NCI-H1417 (cell line): ENCODE measurements around the gene ANTKMT.
"Not testable (repeated sequence)": the region's sequence is repeated elsewhere in the genome, so short reads cannot be mapped to it uniquely, and the experiment has no call there.

ENCODE experiments used
- DNase-seq, 3 experiments: peaks; one replicate each; lab custom pipeline; 2025; lab: John Stamatoyannopoulos, UW

ANTKMT gene

DNA sequence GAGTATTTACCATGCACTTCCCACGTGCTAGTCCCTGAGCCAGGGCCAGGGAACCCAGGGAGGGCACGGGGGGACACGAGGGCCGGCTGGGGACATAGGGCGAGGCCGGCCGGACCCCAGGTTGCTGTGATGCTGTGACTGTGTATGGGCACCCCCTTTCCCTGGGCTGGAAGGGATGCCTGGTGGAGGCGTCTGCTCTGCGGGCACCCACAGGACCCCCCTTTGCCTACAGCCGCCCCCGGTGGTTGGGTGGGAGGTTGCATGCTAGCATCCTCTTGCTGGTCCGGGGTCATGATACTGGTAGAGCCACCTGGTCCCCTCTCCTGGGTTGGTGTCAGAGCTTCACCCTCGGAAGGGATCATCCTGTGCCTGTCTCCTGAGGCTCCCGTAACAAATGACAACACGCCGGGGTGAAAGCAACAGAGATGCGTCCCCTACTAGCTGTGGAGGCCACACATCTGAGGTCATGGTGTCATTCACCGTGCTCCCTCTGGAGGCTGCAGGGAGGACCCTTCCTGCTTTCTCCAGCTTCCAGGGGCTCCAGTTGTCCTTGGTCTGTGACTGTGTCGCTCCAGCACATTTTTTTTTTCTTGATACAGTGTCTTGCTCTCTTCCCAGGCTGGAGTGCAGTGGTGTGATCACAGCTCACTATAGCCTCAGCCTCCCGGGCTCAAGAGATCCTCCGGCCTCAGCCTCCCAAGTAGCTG lies 23.0 kb downstream of the ANTKMT start:
- DNase-seq = no peak

DNA sequence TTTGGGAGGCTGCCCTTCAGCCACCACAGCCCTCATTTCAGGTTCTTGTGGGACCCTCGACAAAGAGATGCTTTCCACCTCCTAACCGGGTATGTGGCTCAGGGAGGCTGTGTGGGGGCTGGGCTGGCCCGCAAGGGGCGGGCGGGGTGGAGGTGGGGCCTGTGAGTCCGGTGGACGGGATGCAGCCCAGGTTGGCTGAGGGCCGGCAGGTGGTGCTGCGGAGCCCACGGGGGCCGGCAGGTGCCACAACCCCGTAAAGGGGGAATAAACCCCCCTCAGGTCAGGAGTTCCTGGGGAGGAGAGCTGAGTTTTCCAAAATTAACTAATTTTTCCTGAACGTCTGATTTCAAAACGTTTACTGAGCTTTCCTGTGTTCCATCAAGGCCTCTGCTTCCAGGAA lies 24.8 kb downstream of the ANTKMT start:
- DNase-seq = no peak

DNA sequence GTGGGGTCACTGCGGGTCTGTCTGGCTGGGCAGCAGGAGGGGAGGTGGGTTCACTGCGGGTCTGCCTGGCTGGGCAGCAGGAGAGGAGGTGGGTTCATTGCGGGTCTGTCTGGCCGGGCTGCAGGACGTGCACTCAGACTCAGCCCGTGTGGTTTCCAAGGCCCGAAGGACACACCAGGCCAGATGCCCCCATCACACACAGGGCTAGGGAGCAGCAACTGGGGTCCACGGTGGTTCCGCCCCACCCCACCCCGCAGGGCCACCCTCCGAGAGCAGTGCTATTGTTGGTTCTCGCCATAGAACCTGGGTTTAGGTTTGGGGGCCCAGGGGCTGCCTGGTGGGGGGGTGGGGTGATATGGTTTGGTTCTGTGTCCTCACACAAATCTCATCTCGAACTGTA lies 25.7 kb downstream of the ANTKMT start:
- no peak for DNase-seq

DNA sequence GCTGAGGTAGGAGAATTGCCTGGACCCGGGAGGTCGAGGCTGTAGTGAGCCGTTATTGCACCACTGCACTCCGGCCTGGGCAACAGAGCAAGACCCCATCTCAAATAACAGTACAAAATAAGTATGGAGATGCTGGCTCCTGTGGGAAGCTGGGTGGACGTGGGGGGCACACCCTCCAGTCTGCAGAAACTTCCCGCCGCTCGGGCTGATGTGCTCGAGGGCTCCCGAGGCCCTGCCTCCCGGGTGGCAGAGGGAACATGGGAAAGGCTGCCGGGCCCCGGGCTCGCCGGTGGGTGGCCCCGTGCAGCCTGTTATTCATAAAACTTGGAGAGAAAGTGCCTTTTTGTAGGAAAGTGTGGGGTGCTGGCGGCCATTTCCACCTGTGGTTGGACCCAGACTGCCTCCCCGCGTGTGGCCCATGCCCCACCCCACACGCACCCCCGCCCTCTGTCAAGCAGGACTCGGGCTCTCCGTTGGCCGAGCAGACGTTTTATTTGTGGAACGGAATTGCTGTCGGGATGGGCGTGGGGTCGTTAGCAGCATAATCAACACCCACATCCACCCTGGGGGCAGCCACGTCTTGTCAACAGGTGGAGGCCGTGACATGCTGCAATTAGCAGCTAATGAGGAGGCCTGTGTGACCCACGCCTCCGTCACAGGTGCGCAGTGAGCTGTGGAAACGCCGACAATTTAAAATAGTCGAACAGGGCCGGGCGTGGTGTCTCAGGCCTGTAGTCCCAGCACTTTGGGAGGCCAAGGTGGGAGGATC lies 27.2 kb downstream of the ANTKMT start:
- no peak for DNase-seq

DNA sequence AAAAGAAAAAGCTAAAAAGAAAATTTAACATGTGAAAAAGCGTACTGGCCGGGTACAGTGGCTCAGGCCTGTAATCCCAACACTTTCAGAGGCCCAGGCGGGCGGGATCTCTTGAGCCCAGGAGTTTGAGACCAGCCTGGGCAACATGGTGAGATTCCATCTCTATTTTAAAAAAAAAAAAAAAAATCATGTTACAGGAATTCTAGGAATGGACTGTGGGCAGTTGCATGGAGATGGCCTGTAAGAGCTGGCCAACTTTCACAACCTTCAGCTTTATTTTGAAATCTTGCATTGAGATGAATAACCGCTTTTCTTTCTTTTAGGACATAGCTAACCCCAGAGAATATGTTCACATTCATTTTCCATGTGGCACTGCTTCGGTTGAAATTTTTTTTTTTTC lies 28.1 kb downstream of the ANTKMT start:
- DNase-seq = no peak

DNA sequence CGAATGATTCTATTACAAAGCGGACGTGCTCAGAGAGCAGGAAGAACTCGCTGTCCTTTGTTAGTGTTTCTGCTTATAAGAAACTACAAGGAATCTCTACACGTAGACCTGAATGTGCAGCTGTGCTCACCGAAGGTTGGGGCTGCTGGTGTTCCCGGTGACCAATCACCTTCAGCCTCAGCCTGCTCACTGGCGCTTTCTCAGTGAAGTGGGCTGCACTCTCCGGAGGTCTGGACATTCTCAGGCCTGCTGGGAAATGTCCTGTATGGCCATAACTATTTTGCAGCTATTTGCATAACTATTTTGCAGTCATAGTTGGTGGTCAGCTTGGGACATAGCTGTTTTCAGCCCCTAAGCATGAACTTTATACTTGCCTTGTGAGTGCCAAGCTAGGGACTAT lies 29.5 kb downstream of the ANTKMT start:
- no peak for DNase-seq

DNA sequence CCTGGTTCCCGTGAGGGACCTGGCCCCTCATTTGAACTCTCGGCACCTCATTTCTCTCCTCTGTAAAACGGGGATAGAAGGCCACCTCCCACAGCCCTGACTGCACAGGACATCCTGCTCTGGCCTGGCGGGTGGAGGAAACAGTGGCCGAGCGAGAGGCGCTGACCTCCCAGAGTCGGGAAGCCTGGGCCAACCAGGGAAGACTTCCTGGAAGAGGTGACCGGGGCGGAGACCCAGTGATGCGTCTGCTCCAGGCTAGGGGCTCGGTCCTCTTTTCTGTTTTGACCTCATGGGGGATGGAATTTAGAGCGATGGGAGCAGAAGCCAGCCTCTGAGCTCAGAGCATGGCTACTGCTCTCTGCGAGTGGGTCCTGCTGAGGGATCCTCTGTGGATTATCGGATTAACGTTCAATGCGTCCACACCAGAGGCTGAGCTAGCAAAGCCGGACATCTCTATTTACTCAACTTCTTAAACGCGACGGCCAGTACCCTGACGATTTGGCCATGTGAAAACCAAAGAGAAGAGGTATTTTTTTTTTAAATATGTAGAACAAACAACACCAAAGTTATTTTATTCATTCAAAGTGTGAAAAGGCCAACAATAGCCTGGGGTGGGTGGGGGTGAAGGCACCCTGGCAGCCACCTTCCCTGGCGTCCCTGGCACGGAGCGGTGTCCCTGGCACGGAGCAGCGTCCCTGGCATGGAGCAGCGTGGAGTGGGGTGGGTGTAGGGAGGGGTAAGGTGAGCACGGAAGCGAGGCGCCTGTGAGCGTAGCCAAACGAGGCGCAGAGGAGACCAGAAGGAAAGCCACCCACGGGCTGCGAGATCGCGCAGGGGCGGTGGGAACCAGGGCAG lies 30.4 kb downstream of the ANTKMT start:
- no peak for DNase-seq

DNA sequence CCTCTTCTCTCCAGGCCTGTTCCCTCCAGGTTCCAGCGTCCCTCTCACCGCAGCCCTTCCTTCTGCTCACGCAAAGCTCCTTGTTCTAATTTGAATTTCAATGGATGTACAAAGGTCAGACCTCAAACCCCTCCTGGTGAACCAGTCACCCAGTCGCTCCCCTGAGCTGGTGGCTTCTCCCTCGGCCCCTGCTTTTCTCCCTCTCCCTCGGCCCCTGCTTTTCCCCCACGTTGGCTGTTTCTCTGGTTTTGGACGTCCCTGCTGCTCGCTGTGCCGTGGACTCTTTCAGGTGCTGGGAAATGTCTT lies 31.0 kb downstream of the ANTKMT start:
- DNase-seq = no peak

DNA sequence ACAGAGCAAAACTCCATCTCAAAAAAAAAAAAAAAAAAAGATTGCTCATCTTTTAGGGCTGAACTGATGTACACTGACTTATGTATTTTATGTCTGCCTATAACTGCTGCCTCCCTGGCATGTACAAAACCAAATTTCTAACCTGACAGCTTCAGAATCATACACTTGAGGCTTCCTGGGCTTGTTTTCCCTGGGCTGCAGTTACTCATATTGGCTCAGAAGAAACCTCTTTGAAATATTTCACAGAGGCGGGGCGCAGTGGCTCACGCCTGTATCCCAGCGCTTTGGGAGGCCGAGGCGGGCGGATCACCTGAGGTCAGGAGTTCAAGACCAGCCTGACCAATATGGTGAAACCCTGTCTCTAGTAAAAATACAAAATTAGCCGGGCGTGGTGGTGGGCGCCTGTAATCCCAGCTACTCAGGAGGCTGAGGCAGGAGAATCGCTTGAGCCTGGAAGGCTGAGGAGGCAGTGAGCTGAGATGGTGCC lies 33.2 kb downstream of the ANTKMT start:
- DNase-seq = not testable (repeated sequence)

DNA sequence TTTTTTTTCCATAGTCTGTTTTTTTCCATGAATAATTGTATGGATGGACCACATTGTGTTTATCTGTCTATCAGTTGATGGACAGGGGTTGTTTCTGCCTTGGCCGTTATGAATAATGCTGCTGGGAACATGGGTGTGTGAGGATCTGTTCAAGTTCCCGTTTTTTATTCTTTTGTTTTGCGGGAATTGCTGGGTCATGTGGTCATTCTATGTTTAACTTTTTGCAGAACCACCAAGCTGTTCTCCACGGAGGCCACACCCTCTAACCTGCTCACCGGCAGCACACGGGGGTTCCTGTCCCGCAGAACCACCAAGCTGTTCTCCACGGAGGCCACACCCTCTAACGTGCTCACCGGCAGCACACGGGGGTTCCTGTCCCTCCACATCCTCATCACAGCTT lies 33.7 kb downstream of the ANTKMT start:
- no peak for DNase-seq

DNA sequence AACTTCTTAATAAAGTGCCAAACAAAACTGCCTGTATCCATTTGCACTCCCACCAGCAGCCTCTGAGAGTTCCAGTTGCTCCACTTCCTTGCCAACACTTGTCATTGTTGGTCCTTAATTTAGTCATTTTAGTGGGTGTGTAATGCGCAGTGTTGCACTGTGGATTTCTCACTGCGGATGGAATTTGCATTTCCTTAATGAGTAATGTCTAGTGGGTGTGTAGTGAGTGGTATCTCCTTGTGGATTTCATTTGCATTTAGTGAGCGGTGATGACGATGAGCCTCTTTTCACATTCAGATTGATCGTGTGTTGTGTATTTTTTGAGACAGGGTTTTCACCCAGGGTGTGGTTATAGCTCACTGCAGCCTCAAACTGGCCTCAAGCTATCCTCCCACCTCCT lies 35.5 kb downstream of the ANTKMT start:
- no peak for DNase-seq

DNA sequence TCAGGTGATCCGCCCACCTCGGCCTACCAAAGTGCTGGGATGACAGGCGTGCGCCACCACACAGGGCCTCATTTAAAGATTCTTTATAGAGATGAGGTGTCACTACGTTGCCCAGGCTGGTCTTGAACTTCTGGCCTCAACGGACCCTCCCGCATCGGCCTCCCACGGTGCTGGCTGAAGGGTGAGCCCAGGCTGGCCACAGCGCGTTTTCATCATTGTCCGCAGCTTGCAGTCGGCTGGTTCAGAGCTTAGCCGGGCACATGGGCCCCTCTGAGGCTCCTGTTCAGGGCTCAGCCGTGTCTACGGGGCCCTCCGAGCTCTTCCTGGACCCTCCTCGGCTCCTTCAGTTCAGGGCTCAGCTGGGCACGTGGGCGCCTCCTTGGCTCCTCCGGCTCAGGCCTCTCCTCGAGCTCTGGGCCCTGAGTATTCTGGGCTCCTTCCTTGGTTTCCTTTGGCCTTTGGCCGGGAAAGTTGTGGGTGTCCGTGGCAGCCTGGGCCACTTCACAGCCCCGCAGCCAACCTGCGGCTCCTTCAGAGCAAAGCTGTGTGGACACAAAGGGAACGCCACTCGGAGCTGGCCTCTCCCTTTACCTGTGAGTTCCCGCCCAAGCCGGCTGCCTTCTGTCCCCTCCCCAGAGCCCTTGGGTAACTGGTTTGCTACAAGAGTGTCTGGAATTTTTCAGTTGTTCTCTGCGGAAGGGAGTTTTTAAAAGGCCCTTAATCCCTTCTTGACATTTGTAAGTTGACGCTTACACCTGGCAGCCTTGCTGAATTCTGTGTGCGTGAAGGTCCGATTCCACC lies 38.4 kb downstream of the ANTKMT start:
- no peak for DNase-seq

DNA sequence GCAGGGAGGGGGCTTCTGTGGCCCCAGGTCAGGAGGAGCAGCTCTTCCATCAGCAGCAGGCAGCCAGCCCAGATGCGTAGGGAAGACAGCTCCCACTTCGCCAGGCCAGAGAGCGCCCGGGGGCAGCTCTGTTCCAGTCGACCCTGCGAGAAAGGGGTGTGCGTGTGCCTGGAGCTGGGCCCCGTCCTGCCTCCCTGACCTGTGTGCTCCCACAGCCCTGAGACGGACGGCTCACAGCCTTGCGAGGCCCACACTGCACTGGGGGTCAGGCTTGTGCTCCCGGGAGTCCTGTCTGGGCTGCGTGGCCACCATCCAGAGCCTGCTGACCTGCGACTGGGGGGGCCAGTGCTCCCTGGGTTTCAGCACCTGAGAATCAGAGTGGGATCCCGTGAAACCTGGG lies 39.1 kb downstream of the ANTKMT start:
- DNase-seq = no peak

DNA sequence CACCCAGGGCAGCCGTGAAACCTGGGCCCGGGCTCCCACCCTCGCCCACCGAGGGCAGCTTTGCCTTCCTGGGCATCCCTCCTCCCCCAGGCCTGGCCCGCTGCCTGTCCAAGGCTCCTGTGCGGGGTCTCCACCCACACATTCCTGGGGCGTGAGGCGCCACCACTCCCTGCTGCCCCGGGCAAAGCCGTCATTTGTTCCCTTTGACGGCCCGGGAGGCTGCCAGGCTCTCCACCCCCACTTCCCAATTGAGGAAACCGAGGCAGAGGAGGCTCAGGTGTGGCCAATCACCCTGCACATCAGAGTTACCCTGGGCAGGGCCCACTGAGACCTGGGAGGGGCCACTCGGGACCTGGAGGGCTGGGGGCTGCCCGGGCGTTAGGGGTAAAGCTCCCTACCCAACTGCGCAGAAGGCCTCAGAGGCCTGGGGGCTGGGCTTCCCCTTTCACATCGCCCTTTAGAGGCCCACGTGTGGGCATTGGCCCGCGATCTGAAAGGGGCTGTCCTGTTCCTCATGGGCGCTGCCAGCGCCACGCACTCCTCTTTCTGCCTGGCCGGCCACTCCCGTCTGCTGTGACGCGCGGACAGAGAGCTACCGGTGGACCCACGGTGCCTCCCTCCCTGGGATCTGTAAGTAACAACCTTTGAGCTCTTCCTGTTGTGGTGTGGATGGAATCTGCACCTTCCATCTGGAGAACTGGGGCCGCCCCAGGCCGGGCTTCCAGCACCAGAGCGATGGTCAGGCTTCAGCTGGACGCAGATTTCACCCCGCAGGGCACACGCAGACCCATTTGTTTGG lies 39.8 kb downstream of the ANTKMT start, which contains the start of gene MSLN:
TSS of gene MSLN (plus strand) at position 190 of the 799 bp plus-strand sequence. CDS start 1,947 bp downstream, outside the sequence.
- DNase-seq = no peak

DNA sequence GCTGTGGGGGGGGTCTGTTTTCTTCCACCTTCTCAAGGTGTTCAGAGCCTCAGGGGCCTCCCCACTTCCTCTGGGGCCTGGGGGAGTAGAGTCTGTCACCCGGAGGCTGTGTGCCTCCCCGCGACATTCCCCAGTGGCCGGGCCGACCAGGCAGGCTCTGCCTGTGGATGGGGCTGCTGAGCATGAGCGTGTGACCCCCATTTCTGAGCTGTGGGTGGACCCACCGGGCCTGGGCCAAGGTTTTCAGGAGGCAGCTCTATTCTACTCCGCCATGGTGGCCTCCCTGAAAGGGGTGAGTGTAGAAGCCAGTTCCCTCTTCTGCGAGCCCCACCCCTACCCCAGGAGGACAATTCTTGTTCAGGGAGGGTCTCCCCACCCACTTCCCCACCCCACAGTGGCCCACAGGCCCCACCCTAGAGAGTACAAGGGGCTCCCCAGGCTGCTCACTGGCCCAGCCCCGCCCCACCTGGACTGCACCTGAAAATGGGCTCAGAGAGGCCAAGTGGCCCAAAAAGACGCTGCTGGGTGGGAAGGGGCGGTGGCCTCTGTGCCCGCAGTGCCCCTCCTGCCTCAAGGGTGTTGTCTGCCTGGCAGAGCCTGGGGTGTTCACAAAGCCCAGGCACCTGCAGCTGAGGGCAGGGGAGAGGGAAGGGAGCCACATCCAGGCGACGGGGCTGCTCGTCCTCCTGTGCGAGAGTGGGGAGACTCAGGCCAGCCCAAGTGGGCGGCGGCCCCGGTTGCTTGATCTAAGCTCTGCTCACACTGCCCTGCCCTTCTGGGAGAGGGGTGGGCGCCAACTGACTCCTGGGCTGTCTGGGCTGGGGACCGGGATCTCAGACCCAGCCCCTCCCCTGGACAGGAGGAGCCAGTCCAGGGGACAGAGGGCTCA lies 40.9 kb downstream of the ANTKMT start:
- DNase-seq = no peak

DNA sequence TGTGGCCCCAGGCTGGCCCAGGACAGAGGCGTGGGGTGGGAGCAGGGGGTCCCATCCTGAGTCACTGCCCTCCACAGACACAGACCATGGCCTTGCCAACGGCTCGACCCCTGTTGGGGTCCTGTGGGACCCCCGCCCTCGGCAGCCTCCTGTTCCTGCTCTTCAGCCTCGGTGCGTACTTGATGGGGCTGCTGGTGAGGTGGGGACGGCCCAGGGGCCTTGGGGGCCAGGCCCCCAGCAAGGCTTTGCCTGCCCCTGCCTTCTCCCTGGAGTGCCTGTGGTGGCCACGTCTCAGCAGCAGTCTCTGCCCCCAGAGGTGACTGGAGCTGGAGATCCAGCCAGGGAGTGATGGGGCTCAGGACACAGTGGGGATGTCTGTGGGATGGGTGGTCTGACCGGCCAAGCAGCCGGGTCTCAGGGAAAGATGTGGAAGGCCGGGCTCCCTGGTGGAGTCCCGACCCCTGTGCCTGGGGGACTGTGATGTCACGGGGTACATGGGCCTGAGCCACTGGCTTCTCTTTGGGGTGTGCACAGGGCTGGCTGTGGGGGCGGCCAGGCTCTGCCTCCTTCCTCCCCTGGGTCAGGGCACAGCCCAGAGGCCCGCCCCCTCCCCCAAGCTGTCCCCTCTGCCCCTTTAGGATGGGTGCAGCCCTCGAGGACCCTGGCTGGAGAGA lies 41.8 kb downstream of the ANTKMT start:
- no peak for DNase-seq

DNA sequence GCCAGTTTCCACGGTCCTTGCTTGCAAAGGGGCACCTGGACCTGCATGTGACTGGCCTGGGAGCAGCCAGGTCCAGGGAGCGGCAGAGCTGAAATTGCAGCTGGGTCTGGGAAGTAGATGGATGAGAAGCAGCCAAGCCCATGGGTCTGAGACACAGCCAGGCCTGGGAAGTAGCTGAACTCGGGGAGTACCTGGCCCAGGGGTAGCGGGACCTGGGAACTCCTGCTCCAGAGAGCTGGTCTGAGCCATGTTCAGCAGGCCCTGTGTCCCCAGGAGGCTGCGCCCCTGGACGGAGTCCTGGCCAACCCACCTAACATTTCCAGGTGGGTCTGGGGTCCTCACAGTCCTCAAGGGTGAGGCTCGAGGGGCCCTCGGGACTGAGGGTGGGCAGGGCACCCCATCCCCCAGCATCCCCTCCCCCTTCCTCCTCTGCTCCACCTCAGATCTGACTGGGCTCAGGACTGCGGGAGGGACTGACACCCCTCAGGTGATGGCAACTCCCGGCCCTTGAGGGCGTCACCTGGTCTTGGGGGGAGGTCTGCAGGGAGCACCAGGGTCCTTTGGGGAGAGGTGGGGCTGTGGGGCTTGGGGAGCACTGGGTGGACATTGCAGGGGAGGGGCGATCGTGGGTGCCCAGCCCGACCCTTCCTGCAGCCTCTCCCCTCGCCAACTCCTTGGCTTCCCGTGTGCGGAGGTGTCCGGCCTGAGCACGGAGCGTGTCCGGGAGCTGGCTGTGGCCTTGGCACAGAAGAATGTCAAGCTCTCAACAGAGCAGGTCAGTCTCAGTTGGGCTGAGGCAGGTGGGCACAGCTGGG lies 42.6 kb downstream of the ANTKMT start:
- DNase-seq = no peak

DNA sequence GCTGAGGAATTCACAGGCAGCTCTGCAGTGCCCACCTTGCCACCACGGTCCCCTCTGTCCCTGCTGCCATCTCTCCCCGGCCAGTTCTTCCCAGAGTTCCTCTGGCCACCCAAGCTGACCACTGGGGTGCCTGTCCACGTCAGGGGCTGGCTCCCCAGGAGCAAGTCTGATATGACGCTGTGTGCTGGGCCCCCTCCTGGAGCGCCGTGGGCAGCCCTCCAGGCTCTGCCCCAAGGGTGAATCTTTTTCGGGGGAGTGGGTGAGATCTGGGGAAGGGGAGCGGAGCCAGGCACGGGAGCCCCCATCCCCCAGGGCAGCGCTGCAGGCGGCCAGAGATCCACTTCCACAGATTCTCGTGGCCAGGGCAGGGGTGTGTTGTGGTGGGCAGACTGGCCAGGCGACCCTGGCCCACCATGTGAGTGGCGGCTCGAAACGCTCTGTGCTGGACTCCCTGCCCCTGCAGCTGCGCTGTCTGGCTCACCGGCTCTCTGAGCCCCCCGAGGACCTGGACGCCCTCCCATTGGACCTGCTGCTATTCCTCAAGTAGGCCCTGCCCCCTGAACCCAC lies 43.3 kb downstream of the ANTKMT start:
- no peak for DNase-seq
